ENCODE measurements around the gene RNASEH1.

Gene RNASEH1

GRCh38 chr2:3539836-3540235, 18.3 kb downstream of the RNASEH1 start:
- Histone ChIP-seq H3K27me3 (ENCODE audit: low read length) (no peaks in the 10 kb centered on the region), H3K4me2 (ENCODE audit: low read depth, low read length, poor library complexity, severe bottlenecking) (no peak overlapping the region), H3K36me3 (ENCODE audit: low read length) (peaks cover 6% of the 10 kb centered on the region; the same call in 1 of the 2 replicates), H3F3A (ENCODE audit: insufficient read depth) (no peaks in the 10 kb centered on the region), H3K9me3 (ENCODE audit: insufficient read depth, low read length) (peaks cover under 1% of the 10 kb centered on the region; the same call in 1 of the 2 replicates), H3K4me3 (ENCODE audit: insufficient read depth, low read length, poor library complexity, severe bottlenecking) (no peak overlapping the region), H2AFZ (ENCODE audit: low read depth, low read length, severe bottlenecking) (no peak overlapping the region), H4K20me1 (ENCODE audit: low read depth, low read length) (no peaks in the 10 kb centered on the region; the same call in 1 of the 2 replicates), H3K9me2 (replicated peaks; ENCODE audit: insufficient read depth, low read length) (no peaks in the 10 kb centered on the region), H3K9ac (ENCODE audit: low read length) (no peak overlapping the region), H3K79me2 (ENCODE audit: insufficient read depth, low read length) (peaks cover 8% of the 10 kb centered on the region; the same call in 1 of the 2 replicates), H3K27ac (ENCODE audit: low read depth, low read length) (no peak overlapping the region)
- TF ChIP-seq EZH2phosphoT487 (conservative IDR thresholded peaks at IDR 0.05; ENCODE audit: low read length) = no peak
- no peak for TF ChIP-seq CTCF (IDR thresholded peaks at IDR 0.05; ENCODE audit: insufficient read depth, low read length, poor library complexity, severe bottlenecking)

- no peak overlapping the region for H3K9ac ChIP-seq (ENCODE audit: low read length)
- H3F3A ChIP-seq (ENCODE audit: insufficient read depth) = no peaks in the 10 kb centered on the region
- no peaks in the 10 kb centered on the region; the same call in 1 of the 2 replicates for H3K79me2 ChIP-seq (ENCODE audit: insufficient read depth, low read length)
- no peak overlapping the region for H2AFZ ChIP-seq (ENCODE audit: low read depth, low read length, severe bottlenecking)
- TF ChIP-seq CTCF (IDR thresholded peaks at IDR 0.05; ENCODE audit: insufficient read depth, low read length, poor library complexity, severe bottlenecking) (no peak), EZH2phosphoT487 (conservative IDR thresholded peaks at IDR 0.05; ENCODE audit: low read length) (no peak)
- H3K4me3 ChIP-seq (ENCODE audit: insufficient read depth, low read length, poor library complexity, severe bottlenecking) = no peak overlapping the region
- H3K27ac ChIP-seq (ENCODE audit: low read depth, low read length) = no peak overlapping the region
- no peaks in the 10 kb centered on the region for H3K36me3 ChIP-seq (ENCODE audit: low read length)
- H3K27me3 ChIP-seq (ENCODE audit: low read length) = no peaks in the 10 kb centered on the region
- H3K9me3 ChIP-seq (ENCODE audit: insufficient read depth, low read length) = peaks cover 10% of the 10 kb centered on the region; the same call in 1 of the 2 replicates
- no peaks in the 10 kb centered on the region for H4K20me1 ChIP-seq (ENCODE audit: low read depth, low read length)
- no peaks in the 10 kb centered on the region for H3K9me2 ChIP-seq (replicated peaks; ENCODE audit: insufficient read depth, low read length)
- H3K4me2 ChIP-seq (ENCODE audit: low read depth, low read length, poor library complexity, severe bottlenecking) = no peak overlapping the region
Observed at GRCh38 chr2:3536682-3537632, 21.2 kb downstream of the RNASEH1 start.

DNA sequence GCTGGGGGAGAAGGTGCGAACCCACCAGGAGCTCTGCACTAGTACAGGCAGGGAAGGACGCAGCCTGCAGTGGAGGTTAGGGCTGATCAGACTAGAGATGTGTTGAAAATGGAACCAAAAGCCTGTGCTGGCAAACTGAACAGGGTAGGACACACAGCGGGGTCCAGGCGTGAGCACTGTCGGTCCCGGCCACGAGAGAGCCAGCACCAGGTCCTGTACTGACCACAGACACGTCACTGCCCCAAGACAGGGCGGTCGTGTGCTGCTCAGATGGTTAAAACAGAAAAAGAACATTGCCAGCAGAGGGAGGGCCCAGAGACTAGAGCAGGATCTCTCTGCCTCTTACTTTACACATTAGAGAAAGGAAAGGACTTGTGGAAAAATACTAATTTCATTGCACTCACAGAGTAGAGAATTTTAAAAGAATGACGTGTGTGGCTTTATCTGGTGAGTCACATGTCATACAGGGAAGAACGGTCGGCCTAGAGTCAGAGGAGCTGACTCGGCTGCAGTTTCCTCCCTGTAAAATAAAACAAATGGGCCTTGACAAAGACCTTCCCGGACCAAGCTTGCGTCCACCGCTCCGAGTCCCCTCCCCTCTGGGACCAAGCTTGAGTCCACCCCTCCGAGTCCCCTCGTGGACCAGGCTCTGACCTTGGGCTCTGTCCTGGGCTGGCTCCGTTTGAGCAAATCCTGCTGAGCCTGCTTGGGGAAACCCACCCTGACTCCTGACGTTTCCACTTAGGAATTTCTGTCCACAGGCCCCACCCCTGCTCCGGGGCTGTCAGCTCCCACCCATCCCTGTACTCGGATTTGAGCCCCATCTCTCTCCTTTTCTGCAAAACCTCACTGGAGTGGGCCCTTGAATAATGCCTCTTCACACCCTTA, 22.1 kb downstream of the RNASEH1 start:
- Histone ChIP-seq H3K36me3 (ENCODE audit: low read length) (no peaks in the 10 kb centered on the region), H3F3A (ENCODE audit: insufficient read depth) (no peaks in the 10 kb centered on the region), H2AFZ (ENCODE audit: low read depth, low read length, severe bottlenecking) (no peak overlapping the region), H3K27ac (ENCODE audit: low read depth, low read length) (no peak overlapping the region), H3K27me3 (ENCODE audit: low read length) (no peaks in the 10 kb centered on the region), H3K9me3 (ENCODE audit: insufficient read depth, low read length) (peaks cover 10% of the 10 kb centered on the region; the same call in 1 of the 2 replicates), H3K79me2 (ENCODE audit: insufficient read depth, low read length) (no peaks in the 10 kb centered on the region), H3K4me3 (ENCODE audit: insufficient read depth, low read length, poor library complexity, severe bottlenecking) (no peak overlapping the region), H3K9ac (ENCODE audit: low read length) (no peak overlapping the region), H3K4me2 (ENCODE audit: low read depth, low read length, poor library complexity, severe bottlenecking) (no peak overlapping the region), H3K9me2 (replicated peaks; ENCODE audit: insufficient read depth, low read length) (no peaks in the 10 kb centered on the region), H4K20me1 (ENCODE audit: low read depth, low read length) (no peaks in the 10 kb centered on the region)
- TF ChIP-seq CTCF (IDR thresholded peaks at IDR 0.05; ENCODE audit: insufficient read depth, low read length, poor library complexity, severe bottlenecking) (no peak), EZH2phosphoT487 (conservative IDR thresholded peaks at IDR 0.05; ENCODE audit: low read length) (no peak)

All from SU-DHL-6 (cell line).